NCI-H146 treated with DMSO at 0.1 percent for 48 hours (cell line): ENCODE measurements around the gene ABITRAM.
"Not testable (repeated sequence)": the region's sequence is repeated elsewhere in the genome, so short reads cannot be mapped to it uniquely, and the experiment has no call there.

Experiments used
- DNase-seq: peaks from one replicate; lab custom pipeline; 2025; ENCODE audit not compliant: unreplicated experiment; lab: John Stamatoyannopoulos, UW

The ABITRAM gene, protein sequence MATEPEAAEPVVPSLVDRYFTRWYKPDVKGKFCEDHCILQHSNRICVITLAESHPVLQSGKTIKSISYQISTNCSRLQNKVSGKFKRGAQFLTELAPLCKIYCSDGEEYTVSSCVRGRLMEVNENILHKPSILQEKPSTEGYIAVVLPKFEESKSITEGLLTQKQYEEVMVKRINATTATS

DNA sequence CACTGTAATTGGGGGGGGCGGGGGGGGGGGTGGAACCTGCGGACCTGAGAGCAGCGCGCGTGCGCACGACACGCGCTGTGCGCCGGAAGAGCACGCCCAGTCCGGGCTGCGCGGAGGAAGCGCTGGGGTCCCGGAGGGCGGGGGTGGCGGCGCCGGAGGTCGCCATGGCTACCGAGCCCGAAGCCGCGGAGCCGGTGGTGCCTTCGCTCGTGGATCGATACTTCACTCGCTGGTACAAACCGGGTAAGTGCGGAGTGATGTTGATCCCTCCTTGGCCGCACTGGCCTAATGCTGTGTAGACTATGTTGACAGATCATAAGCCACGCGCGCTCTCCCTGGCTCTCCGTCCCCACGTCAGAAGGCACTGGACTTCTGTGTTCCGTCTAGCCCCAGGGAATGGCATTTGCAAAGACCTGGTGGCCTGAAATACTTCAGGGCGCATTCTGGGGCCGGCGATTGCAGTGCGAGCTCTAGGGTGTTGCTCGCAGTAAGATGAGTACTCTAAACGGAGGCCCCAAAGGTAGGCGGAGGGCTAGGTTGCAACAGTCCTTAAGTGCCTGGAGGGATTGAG, at the start of gene ABITRAM:
TSS of gene ABITRAM (plus strand) at position 78 of the 571 bp plus-strand sequence. CDS start at position 165, 87 bp downstream.
- DNase-seq = peak; percentile 53

DNA sequence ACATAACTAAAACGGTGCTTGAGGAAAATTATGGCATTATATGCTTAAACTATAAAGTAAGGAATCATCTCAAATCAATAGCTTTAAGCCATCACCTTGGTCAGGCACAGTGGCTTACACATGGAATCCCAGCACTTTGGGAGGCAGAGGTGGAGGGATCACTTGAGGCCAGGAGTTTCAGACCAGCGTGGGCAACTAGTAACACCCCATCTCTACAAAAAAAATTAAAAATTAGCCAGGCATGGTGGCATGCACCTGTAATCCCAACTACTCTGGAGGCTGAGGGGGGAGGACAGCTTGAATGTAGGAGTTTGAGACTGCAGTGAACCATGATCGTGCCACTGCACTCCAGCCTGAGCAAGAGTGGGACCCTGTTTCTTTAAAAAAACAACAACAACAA, 49.5 kb upstream of the ABITRAM start:
- DNase-seq = no peak

DNA sequence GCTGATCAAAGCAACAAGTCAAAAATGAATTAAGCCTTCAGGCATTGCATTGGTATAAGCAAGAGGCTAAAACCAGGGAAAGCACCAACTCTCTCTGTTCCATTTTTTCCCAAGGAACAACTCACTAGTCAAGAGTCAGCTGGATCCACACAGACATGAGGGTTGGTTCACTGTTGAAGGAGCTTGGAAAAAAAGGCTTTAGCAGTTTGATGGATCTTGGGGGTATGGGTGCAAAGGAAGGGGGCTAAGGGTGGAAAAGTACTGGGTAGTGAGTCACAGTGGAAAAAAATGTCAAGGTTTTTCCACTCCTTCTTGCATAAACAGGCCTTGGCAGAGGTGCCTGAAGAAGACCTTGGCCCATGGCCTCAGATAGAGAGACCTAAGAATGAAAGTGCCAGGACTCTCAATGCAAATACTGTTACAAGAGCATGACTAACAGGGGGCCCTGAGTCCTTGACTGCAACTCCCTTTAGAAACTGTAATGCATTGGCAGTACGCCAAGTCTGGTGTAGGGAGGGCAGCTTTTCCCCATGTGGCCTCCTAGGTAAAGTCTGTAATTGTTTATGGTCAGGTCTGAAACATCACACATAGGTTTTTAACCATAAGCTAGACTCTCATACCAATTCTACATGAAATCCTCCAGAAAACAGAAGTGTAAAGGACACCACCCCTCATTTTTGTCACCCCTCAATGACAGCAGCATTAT, 48.4 kb upstream of the ABITRAM start:
- DNase-seq = peak; percentile 43

DNA sequence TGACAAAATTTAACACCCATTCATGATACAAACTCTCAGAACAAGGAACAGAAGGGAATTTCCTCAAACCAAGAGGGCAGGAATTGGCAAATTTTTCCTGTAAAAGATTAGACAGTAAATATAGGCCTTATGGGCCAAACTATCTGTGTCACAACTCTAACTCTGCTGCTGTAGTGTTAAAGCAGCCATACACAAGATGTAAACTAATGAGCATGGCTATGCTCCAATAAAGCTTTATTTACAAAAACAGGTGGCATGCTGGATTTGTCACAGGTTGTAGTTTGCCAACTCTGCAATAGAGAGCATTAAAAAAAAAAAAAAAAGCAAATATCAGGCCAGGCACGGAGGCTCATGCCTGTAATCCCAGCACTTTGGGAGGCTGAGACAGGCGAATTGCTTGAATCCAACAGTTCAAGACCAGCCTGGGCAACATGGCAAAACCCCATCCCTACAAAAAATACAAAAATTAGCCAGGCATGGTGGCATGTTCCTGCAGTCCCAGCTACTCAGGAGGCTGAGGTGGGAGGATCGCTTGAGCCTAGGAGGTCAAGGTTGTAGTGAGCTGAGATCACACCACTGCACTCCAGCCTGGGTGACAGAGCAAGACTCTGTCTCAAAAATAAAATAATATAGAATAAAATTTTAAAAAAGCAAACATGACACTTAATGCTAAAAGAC, 47.5 kb upstream of the ABITRAM start:
- not testable (repeated sequence) for DNase-seq

DNA sequence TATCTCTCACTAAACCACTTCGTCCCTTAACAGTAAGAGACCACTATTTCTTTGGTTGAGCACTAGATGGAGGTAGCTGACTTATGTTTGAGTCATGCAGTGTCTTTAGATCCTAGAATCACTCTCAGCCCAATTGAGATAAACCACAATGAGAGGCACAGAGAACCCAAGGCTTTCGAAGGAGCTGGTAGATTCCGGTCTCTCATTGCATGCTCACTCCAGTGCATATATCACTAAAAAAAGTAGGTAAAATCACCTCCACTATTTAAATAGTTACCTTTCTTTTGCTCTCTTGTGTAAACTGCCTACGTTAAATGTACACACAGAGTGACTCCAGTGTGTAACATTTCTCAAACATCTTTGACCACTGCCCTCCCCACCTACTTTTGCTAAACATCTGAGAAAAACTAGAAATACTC, 44.5 kb upstream of the ABITRAM start:
- no peak for DNase-seq

DNA sequence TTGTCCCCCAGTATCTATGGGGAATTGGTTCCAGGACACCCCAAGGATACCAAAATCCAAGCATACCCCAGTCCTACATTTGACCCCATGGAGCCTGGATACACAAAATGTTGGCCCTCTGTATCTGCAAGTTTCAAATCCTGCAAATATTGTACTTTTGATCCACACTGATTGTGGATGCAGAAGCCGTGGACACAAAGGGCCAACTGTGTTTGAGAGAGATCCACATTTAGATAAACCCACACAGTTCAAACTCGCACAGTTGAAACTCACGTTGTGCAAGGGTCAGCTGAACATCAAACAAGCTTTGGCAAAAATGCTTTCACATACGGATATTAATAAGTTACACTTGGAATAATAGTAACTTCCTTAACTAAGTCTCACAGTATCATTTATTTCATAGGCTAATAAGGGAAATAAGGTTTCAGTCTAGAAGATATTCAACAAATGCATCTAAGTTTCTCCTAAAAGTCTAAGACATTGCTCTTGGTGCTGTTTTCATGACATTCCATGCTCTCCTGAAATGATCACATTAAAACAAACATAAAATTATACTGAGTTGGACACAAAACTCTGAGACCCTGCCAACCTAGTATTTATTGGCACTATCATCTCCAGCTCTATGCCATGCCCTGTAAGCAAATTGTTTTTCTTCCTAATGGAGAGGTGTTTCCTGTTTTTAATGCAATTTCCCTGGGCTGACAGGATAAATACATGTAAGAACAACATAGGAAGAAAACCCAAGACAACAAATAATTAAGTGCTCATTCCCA, 39.8 kb upstream of the ABITRAM start:
- DNase-seq = no peak

DNA sequence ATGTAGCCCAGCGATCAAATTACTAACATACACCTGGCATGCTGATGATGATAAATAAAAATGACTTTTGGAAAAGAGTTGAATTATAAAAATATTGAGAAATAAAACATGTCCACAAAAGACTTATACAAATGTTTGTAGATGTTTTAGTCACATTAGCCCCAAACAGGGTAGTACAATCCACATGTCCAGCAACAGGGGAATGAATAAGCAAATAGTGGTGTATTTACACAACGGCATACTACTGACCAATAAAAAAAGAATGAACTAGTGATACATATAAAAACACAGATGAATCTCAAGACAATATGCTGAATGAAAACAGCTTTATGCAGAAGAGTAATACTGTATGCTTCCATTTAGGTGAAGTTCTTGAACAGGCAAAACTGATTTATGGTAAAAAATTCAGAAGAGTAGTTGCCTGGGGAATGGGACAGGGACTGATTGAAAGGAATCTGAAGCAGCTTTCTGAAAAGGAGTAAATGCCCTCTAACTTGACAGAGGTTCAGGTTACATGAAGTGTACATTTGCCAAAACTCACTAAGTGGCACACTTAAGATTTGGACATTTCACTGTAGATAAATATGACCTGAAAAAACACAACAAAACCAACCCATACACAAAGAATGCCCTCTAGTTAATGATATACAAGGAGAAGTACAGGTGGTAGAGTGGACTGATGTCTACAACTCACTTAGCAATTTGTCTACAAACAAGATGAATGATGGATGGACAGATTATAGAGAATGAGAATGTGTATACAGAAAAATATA, 36.7 kb upstream of the ABITRAM start:
- no peak for DNase-seq

DNA sequence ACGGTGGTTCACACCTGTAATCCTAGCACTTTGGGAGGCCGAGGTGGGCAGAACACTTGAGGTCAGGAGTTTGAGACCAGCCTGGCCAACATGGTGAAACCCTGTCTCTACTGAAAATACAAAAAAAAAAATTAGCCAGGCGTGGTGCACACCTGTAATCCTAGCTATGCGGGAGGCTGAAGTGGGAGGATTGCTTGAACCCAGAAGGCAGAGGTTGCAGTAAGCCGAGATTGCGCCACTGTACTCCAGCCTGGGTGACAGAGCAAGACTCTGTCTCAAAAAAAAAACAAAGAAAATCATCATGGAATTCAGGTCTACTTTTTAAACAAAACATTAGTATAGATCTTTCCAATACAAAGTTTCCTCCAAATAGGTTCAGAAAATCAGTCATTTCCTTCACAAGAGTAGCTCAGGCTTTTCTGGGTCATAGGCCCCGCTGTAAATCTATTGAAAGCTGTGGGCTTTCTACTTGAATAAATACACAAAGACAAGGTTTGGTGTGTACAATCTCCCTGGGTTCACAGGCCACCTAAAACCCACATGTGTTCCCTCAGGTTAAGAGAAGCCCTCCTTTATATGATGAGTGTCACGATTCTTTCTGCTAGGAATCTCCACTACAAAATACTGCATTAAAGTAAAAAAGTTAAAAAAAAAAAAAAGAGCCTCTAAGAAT, 35.0 kb upstream of the ABITRAM start:
- DNase-seq = not testable (repeated sequence)

DNA sequence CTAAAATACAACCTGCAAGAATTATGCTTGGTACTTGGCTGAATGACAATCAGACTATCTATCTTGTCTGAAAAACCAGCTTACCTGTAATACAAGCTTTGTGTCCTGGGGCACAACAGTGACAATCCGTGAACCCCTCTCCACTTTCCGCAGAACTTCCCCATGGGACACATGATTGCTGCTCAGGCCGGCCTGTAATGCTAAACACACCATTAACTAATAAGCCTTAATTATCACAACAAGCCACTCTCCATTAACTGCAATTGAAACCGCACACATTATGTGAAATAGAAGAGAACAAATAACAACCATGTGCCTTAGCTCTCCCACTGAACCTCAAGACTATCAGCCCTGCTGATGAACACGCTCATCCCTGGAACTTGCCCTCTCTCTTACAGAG, 34.0 kb upstream of the ABITRAM start:
- DNase-seq = no peak

DNA sequence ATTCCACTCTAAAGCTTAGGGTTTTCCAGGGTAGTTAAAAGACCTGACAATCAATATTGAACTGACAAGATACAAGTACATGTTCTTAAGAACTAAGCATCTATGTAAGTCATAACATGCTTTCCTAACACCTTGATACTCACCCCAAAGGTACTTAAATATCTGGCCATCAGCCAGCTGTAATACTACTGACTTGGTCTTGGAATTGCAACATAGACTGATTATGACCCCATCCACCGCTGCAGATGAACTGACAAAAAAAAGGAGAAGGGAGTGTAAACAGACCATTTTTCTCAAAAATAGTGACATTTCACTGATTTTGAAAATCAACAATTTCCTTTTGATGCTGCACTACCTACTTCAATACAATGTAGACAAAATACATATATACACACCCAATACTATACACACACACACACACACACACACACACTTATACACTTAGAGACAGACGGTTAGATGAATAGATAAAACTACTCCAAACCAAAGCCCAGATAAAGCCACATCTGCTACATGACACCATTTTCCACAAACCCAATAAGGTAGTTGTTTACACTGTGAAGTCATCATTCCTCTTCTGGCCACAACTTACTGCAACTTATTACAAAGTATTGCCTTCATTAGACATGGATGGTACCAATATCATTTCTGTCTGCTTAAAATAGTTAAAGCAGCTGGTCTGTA, 30.6 kb upstream of the ABITRAM start:
- no peak for DNase-seq

DNA sequence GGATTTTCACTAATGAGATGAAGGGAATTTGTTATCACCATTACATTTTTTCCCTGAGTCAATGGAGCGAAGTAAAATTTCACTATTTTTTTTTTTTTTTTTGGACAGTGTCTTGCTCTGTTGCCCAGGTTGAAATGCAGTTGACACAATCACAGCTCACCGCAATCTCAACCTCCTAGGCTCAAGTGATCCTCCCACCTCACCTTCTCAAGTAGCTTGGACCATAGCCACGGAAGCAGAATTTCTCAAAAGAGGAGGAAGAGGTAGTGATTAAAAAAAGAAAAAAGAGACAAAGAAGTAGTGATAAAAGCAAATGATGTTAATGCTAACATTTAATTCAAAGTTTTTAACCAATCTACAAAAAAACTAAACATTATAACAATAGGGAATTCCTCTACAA, 30.0 kb upstream of the ABITRAM start:
- no peak for DNase-seq

DNA sequence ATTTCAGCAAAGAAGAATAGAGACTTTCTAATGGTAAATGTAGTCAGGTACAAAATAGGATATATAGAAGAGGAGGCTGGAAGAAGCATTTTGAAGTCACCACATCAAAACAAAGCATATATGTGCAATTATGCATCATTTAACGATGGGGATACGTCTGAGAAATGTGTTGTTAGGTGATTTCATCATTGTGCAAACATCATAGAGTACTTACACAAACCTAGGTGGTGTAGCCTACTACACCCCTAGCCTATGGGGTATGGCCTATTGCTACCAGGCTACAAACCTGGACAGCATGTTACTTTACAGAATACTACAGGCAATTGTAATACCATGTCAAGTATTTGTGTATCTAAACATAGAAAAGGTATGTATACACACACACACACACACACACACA, 28.7 kb upstream of the ABITRAM start:
- no peak for DNase-seq

DNA sequence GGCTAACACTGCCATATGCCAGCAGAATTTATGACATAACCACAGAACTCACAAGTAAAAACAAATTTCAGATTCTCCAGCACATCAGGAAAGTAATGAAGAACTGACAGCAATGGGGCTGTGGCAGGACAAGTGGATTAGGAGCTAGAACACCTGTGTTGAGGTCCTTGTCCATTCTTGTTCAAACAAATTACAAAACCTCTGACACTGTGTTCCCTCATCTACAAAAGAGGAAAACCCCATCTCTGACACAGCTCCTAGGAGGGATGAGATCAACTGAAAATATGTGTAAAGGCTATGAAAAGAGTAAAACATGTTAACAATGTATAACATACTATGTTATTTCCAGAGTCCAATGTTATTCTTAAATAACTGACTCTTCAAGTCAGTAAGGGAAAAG, 23.8 kb upstream of the ABITRAM start:
- DNase-seq = no peak

DNA sequence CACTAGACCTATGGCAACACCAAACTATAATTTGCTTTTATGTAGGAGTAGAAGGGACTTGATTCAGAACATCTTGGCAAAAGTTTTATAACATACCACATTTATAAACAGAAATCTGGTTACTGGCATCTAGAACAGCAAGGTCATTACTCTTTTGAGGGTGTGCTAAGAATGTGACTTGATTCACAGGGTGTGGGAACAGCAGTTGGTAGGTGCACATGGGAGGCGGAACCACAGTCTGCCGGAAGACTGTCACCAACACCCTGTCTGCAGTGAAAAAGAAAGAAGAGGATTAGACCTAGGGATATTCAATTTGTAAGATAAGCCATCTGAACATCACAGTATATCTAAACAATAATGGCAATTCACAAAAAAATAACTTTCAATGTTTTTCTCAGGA, 23.3 kb upstream of the ABITRAM start:
- DNase-seq = no peak

DNA sequence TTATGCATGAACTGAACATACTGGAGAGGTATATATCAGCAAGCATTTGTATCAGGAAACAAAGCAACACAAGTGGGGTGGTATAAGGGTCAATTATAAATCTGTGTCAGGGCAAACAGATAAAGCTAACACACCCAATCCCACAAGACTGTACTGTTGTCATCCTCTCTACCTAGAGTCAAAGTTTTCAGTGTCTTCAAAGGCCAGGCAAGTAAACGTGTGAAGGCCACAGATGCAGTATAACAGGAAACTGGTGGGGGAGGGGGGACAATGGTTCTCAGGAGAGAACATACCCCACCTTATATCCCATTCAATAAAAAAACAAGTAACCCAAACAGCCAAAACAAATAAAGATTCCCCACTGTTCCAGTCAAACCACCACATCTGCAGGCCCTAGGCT, 22.4 kb upstream of the ABITRAM start:
- no peak for DNase-seq

DNA sequence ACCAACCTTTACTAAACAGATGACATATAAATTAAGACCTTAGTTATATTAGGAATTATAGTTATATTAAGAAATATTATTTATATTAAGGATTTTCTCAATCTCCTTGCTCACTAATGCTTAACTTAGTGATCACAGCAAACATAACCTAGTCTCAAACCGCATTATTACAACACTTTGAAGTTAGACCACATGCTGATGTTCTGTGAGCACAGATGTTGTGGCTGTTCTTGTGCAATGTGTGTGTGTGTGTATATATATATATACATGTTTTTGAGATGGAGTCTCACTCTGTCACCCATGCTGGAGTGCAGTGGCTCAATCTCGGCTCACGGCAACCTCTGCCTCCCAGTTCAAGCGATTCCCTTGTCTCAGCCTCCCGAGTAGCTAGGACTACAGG, 20.8 kb upstream of the ABITRAM start:
- no peak for DNase-seq

DNA sequence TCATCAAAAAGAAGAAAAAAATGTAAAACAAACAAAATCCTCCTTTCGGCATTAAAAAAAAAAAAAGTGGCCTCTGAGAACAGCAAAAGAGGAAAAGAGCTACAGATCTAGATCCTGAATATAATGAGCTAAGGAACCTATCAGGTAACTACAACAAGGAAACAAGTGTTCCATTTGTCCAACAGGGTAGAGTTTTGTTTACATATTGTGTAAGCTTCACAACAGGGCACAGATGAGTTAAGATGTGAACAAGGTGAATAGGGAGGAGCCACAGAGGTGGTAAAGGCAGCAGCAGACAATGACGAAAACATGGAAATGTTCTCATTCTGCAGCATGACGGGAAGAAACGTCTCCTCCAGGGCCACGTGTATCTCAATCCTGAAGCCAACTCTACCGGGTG, 14.7 kb upstream of the ABITRAM start:
- no peak for DNase-seq

DNA sequence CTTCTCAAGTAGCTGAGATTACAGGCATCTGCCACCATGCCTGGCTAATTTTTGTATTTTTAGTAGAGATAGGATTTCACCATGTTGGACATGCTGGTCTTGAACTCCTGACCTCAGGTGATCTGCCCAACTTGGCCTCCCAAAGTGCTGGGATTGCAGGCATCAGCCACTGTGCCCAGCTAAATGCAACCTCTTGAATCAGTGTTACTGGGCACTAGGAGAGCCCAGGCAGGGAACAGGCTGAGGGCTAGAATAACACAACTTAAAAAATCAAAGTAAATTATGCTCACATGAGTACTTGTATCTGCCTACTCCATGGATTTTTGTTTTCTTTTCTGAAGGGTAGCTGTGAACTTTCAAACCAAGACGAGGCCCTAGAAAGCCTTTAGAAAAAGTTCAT, 13.8 kb upstream of the ABITRAM start:
- not testable (repeated sequence) for DNase-seq

DNA sequence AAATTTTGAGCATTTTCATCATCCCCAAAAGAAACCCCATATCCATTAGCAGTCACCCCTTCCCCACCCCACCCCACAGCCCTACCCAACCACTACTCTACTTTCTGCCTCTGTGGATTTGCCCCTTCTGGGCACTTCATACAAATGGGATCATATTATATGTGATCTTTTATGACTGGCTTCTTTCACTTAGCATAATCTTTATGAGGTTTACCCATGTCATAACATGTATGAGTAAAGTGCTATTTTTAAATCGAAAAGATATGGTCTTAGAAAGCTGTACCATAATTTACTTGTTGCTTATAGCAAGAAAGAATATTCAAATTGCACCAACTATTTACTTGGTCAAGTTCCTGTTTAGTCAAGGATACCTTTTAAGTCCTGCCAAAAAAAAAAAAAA, 13.0 kb upstream of the ABITRAM start:
- no peak for DNase-seq
